HepG2 (cell line): ENCODE results near the gene POC1B. TPM values are rescaled to one million over a fixed set of nuclear protein-coding genes. Genes with fewer than 3 reads are reported as not detected.
A peak's percentile ranks its signal among the peaks of the same experiment; 100 is the strongest.

Experiments
- AFF4 ChIP-seq: sonication (generic); formaldehyde crosslinking; IDR thresholded peaks from 2 replicates; pipeline ENCODE4 v1.4.0; 2020; ENCODE audit warnings: missing genetic modification reagents
- HCFC1 ChIP-seq: fragments of 150-350 bp; IDR thresholded peaks from 2 replicates; pipeline ENCODE4 v1.6.1; 2014; ENCODE audit warnings: low read depth, low read length
- HNRNPLL ChIP-seq: fragments of 200-400 bp; formaldehyde crosslinking; IDR thresholded peaks from 2 replicates; pipeline ENCODE4 v1.6.1; 2017; ENCODE audit warnings: mild to moderate bottlenecking, low read depth, low read length; ENCODE audit not compliant: poor library complexity, severe bottlenecking
- HOXA3 ChIP-seq: sonication (generic); formaldehyde crosslinking; IDR thresholded peaks from 2 replicates; pipeline ENCODE4 v1.5.0; 2020; ENCODE audit warnings: missing genetic modification reagents
- MAF1 ChIP-seq: sonication (generic); formaldehyde crosslinking; IDR thresholded peaks from 2 replicates; pipeline ENCODE4 v1.5.0; 2020; ENCODE audit warnings: missing genetic modification reagents, borderline replicate concordance
- NCOA5 ChIP-seq: sonication (generic); formaldehyde crosslinking; IDR thresholded peaks from 2 replicates; pipeline ENCODE4 v1.4.0; 2020; ENCODE audit warnings: missing genetic modification reagents
- TCF12 ChIP-seq, 2 experiments: fragments of 450-650 bp in 1 of 2; sonication (generic) in 1 of 2; formaldehyde crosslinking in 1 of 2; IDR thresholded peaks; 2 replicates each; pipeline versions ENCODE4 v1.6.1 to v1.8.0; 2017 to 2022; ENCODE audit warnings: antibody characterized with exemption in 1 of 2, mild to moderate bottlenecking in 1 of 2, missing genetic modification reagents in 1 of 2, moderate library complexity in 1 of 2
- U2AF2 ChIP-seq: fragments of 200-400 bp; formaldehyde crosslinking; IDR thresholded peaks from 2 replicates; pipeline ENCODE4 v1.6.1; 2017; ENCODE audit warnings: low read depth, mild to moderate bottlenecking, low read length
- ZBTB43 ChIP-seq: sonication (generic); formaldehyde crosslinking; conservative IDR thresholded peaks from 2 replicates; pipeline ENCODE4 v1.4.0; 2020; ENCODE audit warnings: missing genetic modification reagents
- ZNF101 ChIP-seq: sonication (generic); formaldehyde crosslinking; IDR thresholded peaks from 2 replicates; pipeline ENCODE4 v1.4.0; 2020; ENCODE audit warnings: mild to moderate bottlenecking, low read depth, missing genetic modification reagents, borderline replicate concordance
- ZNF30 ChIP-seq: sonication (generic); formaldehyde crosslinking; IDR thresholded peaks from 2 replicates; pipeline ENCODE4 v1.5.0; 2020; ENCODE audit warnings: mild to moderate bottlenecking, missing genetic modification reagents
- ZNF430 ChIP-seq: sonication (generic); formaldehyde crosslinking; IDR thresholded peaks from 2 replicates; pipeline ENCODE4 v1.9.0; 2021; ENCODE audit warnings: mild to moderate bottlenecking, missing genetic modification reagents
- ZNF562 ChIP-seq: sonication (generic); formaldehyde crosslinking; IDR thresholded peaks from 2 replicates; pipeline ENCODE4 v1.8.0; 2022; ENCODE audit warnings: missing genetic modification reagents, borderline replicate concordance
- ZNF644 ChIP-seq: IDR thresholded peaks from 2 replicates; pipeline ENCODE4 v1.6.1; 2016; ENCODE audit warnings: low read depth
- ZSCAN21 ChIP-seq: sonication (generic); formaldehyde crosslinking; IDR thresholded peaks from 2 replicates; pipeline ENCODE4 v1.8.0; 2022; ENCODE audit warnings: mild to moderate bottlenecking, missing genetic modification reagents, moderate library complexity, borderline replicate concordance
- polyA plus RNA-seq, 8 experiments: library from polyadenylated mRNA; depleted of rRNA in 3 of 8; stranded (reverse) in 7 of 8; unstranded in 1 of 8; fragments of >200 nt; fragmentation: Illumina TruSeq in 4 of 8; extraction: Trizol in 4 of 8; gene quantifications; 2 replicates each; pipeline versions ENCODE4 v1.2.1 to v1.2.3, GENCODE V29; 2011 to 2016; ENCODE audit warnings: low read depth in 4 of 8, missing spikeins in 1 of 8, mixed read lengths in 1 of 8; ENCODE audit not compliant: insufficient read depth in 1 of 8
- total RNA-seq, 5 experiments: library from RNA; depleted of rRNA; stranded (reverse); fragments of >200 nt; fragmentation: Illumina TruSeq; extraction: Trizol; gene quantifications; 2 replicates each; pipeline ENCODE4 v1.2.3, GENCODE V29; 2016; ENCODE audit warnings: low read depth in 1 of 5
- TF ChIP-seq, protein P1 (sequence below): IDR thresholded peaks from 2 replicates; pipeline ENCODE4 v1.6.1; 2016; ENCODE audit warnings: mild to moderate bottlenecking
- TF ChIP-seq, protein P2 (sequence below): sonication (generic); formaldehyde crosslinking; IDR thresholded peaks from 2 replicates; pipeline ENCODE4 v1.4.0; 2020; ENCODE audit warnings: mild to moderate bottlenecking, missing genetic modification reagents

The POC1B gene
- total and polyA plus RNA-seq, 2 of the 13 experiments (the other 11 are each of a cell fraction or from before 2014, with no cell fraction given), result 9.3 to 11.0 TPM

DNA sequence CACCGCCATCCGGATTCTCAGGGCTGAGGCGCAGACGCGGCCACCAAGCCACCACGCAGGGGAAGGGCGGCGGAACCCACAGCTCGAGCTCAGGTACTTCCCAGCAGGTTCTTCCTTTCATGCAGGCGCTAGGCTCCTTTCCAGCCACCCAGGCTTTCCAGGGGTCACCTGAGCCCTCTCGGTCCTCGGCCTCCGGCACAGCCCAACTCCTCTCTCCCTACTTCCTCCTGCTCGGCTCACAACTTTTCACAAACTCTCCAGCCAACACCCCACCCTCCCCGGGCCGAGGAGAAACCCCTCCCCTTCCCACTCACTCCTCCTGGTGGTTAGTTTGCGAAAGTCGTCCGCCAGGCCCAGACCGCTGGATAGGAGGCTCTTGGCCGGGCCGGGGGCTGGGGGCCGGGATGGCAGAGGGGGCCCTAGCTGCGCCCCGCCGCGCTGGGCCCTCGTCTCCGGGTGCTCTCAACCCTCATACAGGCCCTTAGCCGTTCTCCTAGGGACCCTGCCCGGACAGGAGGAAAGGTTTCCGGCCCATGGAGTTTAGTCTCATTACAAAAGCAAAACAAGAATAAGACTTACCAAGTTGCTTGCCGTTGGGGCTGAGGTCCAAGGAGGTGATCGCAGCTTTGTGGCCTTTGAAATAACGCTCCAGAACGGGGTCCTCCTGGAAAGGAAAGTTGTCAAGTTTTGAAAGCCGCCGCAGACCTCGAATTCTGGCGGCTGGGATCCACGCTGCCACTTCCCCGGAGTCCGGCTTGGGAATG is 1.1 kb downstream of the POC1B start, which contains the start of gene GALNT4 (continued):
- no peak for TF ChIP-seq AFF4
- peak; percentile 49; the same call in 1 of the 2 replicates for TF ChIP-seq ZSCAN21 (CRISPR knock-in tag)
- no peak for TF ChIP-seq ZNF644
- no peak for TF ChIP-seq U2AF2
- peak; percentile 44; the same call in 1 of the 2 replicates for TF ChIP-seq HOXA3 (CRISPR knock-in tag)
- TF ChIP-seq HNRNPLL, result peak; percentile 20
- TF ChIP-seq, protein P1, sequence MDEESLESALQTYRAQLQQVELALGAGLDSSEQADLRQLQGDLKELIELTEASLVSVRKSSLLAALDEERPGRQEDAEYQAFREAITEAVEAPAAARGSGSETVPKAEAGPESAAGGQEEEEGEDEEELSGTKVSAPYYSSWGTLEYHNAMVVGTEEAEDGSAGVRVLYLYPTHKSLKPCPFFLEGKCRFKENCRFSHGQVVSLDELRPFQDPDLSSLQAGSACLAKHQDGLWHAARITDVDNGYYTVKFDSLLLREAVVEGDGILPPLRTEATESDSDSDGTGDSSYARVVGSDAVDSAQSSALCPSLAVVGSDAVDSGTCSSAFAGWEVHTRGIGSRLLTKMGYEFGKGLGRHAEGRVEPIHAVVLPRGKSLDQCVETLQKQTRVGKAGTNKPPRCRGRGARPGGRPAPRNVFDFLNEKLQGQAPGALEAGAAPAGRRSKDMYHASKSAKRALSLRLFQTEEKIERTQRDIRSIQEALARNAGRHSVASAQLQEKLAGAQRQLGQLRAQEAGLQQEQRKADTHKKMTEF (CRISPR knock-in tag), result peak; percentile 70
- TF ChIP-seq ZBTB43 (CRISPR knock-in tag), result no peak
- no peak for TF ChIP-seq HCFC1
- TF ChIP-seq ZNF562 (CRISPR knock-in tag), result no peak
- 0 out of 2 replicates have a peak, but pooled peaks have one; percentile 16 for TF ChIP-seq ZNF430 (CRISPR knock-in tag)
- no peak for TF ChIP-seq MAF1 (CRISPR knock-in tag)
- no peak for TF ChIP-seq NCOA5 (CRISPR knock-in tag)
- no peak for TF ChIP-seq TCF12 (IDR thresholded peaks at IDR 0.05)
- no peak for TF ChIP-seq TCF12 (CRISPR knock-in tag; IDR thresholded peaks at IDR 0.05)
- no peak for TF ChIP-seq ZNF101 (CRISPR knock-in tag)
- TF ChIP-seq ZNF30 (CRISPR knock-in tag), result no peak
- TF ChIP-seq, protein P2, sequence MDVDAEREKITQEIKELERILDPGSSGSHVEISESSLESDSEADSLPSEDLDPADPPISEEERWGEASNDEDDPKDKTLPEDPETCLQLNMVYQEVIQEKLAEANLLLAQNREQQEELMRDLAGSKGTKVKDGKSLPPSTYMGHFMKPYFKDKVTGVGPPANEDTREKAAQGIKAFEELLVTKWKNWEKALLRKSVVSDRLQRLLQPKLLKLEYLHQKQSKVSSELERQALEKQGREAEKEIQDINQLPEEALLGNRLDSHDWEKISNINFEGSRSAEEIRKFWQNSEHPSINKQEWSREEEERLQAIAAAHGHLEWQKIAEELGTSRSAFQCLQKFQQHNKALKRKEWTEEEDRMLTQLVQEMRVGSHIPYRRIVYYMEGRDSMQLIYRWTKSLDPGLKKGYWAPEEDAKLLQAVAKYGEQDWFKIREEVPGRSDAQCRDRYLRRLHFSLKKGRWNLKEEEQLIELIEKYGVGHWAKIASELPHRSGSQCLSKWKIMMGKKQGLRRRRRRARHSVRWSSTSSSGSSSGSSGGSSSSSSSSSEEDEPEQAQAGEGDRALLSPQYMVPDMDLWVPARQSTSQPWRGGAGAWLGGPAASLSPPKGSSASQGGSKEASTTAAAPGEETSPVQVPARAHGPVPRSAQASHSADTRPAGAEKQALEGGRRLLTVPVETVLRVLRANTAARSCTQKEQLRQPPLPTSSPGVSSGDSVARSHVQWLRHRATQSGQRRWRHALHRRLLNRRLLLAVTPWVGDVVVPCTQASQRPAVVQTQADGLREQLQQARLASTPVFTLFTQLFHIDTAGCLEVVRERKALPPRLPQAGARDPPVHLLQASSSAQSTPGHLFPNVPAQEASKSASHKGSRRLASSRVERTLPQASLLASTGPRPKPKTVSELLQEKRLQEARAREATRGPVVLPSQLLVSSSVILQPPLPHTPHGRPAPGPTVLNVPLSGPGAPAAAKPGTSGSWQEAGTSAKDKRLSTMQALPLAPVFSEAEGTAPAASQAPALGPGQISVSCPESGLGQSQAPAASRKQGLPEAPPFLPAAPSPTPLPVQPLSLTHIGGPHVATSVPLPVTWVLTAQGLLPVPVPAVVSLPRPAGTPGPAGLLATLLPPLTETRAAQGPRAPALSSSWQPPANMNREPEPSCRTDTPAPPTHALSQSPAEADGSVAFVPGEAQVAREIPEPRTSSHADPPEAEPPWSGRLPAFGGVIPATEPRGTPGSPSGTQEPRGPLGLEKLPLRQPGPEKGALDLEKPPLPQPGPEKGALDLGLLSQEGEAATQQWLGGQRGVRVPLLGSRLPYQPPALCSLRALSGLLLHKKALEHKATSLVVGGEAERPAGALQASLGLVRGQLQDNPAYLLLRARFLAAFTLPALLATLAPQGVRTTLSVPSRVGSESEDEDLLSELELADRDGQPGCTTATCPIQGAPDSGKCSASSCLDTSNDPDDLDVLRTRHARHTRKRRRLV (CRISPR knock-in tag), result no peak; the same call in 1 of the 2 replicates
